NCI-H1694 (cell line): Measurements from ENCODE around the gene FEM1C.

Experiments used
- DNase-seq: peaks from one replicate; lab custom pipeline; 2025; lab: John Stamatoyannopoulos, UW

The FEM1C gene

GRCh38 chr5:115477581-115477980, 67.0 kb downstream of the FEM1C start:
- DNase-seq, result no peak

GRCh38 chr5:115475788-115476187, 68.8 kb downstream of the FEM1C start:
- DNase-seq, result no peak

- no peak for DNase-seq
These were observed 72.1 kb downstream of the FEM1C start for GRCh38 chr5:115472271-115473025.

GRCh38 chr5:115471345-115472063, 73.1 kb downstream of the FEM1C start:
- DNase-seq, result no peak

- no peak for DNase-seq
These were observed 73.7 kb downstream of the FEM1C start for GRCh38 chr5:115470921-115471320.
